Measurements from ENCODE around the gene VAT1L. TPM values are rescaled to one million over a fixed set of nuclear protein-coding genes. Genes with fewer than 3 reads are reported as not detected.

VAT1L gene
- total RNA-seq, 4 donors from 2014 or later: 1.7 to 6.3 (median 2.9) TPM

- peaks cover 0 to 9% (median 0%) of the 10 kb centered on the region in 4 donors for H3K27me3 ChIP-seq
- no peak for TF ChIP-seq POLR2A (IDR thresholded peaks at IDR 0.05; ENCODE audit: low read depth)
- TF ChIP-seq CTCF (IDR thresholded peaks at IDR 0.05): no peak
- no peak for TF ChIP-seq POLR2AphosphoS5 (IDR thresholded peaks at IDR 0.05)
- no peak for TF ChIP-seq EP300 (IDR thresholded peaks at IDR 0.05)
- no peaks in the 10 kb centered on the region for H3K36me3 ChIP-seq
- no peaks in the 10 kb centered on the region for H3K4me1 ChIP-seq
- intact Hi-C loops (cut with DNase I): no loop called here
- no peaks in the 10 kb centered on the region for H3K9me3 ChIP-seq
- whole genome bisulfite sequencing: 62% methylated on average over 3 of the region's 3 CpGs
- no peak for DNase-seq (ENCODE audit: extremely low spot score)
- no peak overlapping the region for H3K27ac ChIP-seq (replicated peaks in 1 of 4)
- H3K4me3 ChIP-seq: no peak overlapping the region
Observed at GRCh38 chr16:77910021-77910420, 121.7 kb downstream of the VAT1L start.

- H3K27ac ChIP-seq (replicated peaks in 1 of 4): no peak overlapping the region
- no peaks in the 10 kb centered on the region for H3K27me3 ChIP-seq
- H3K36me3 ChIP-seq: no peaks in the 10 kb centered on the region
- H3K4me1 ChIP-seq: no peaks in the 10 kb centered on the region
- no peak for DNase-seq (ENCODE audit: extremely low spot score)
- H3K4me3 ChIP-seq: no peak overlapping the region
- H3K9me3 ChIP-seq: no peaks in the 10 kb centered on the region
- intact Hi-C loops (cut with DNase I): no loop called here
- no peak for TF ChIP-seq EP300 (IDR thresholded peaks at IDR 0.05)
- TF ChIP-seq CTCF (IDR thresholded peaks at IDR 0.05): no peak
- TF ChIP-seq POLR2AphosphoS5 (IDR thresholded peaks at IDR 0.05): no peak
- no peak for TF ChIP-seq POLR2A (IDR thresholded peaks at IDR 0.05; ENCODE audit: low read depth)
- WGBS: 78% methylated on average over 4 of the region's 4 CpGs
Observed at GRCh38 chr16:77912617-77913016, 124.3 kb downstream of the VAT1L start.

- intact Hi-C loops (cut with DNase I): no loop called here
- Histone ChIP-seq H3K36me3 (no peaks in the 10 kb centered on the region), H3K4me3 (no peak overlapping the region), H3K4me1 (peaks cover 5 to 11% (median 8%) of the 10 kb centered on the region in 4 donors), H3K27me3 (no peaks in the 10 kb centered on the region), H3K9me3 (no peaks in the 10 kb centered on the region), H3K27ac (replicated peaks in 1 of 4) (no peak overlapping the region)
- TF ChIP-seq POLR2A (IDR thresholded peaks at IDR 0.05; ENCODE audit: low read depth) (no peak), POLR2AphosphoS5 (IDR thresholded peaks at IDR 0.05) (no peak)
- 61% methylated on average over 2 of the region's 2 CpGs for WGBS
- DNase-seq (ENCODE audit: extremely low spot score): no peak
Observed at GRCh38 chr16:77913738-77914253, 125.4 kb downstream of the VAT1L start.

- no peak for DNase-seq (ENCODE audit: extremely low spot score)
- Histone ChIP-seq H3K27ac (replicated peaks in 1 of 4) (no peak overlapping the region), H3K36me3 (no peaks in the 10 kb centered on the region), H3K4me3 (no peak overlapping the region), H3K4me1 (peaks cover 10 to 23% (median 19%) of the 10 kb centered on the region in 4 donors), H3K9me3 (no peaks in the 10 kb centered on the region), H3K27me3 (no peaks in the 10 kb centered on the region)
- TF ChIP-seq EP300 (IDR thresholded peaks at IDR 0.05) (no peak), CTCF (IDR thresholded peaks at IDR 0.05) (no peak), POLR2A (IDR thresholded peaks at IDR 0.05; ENCODE audit: low read depth) (no peak), POLR2AphosphoS5 (IDR thresholded peaks at IDR 0.05) (no peak)
- intact Hi-C loops (cut with DNase I): no loop called here
- 94% methylated on average over 9 of the region's 9 CpGs for WGBS
Observed at GRCh38 chr16:77916111-77916510, 127.7 kb downstream of the VAT1L start.

- no peak for DNase-seq (ENCODE audit: extremely low spot score)
- H3K27me3 ChIP-seq: no peaks in the 10 kb centered on the region
- WGBS: 79% methylated on average over 3 of the region's 3 CpGs
- H3K36me3 ChIP-seq: no peaks in the 10 kb centered on the region
- no peak overlapping the region for H3K27ac ChIP-seq (replicated peaks in 1 of 4)
- intact Hi-C loops (cut with DNase I): no loop called here
- H3K4me1 ChIP-seq: peaks cover 10 to 23% (median 19%) of the 10 kb centered on the region in 4 donors
- no peak overlapping the region for H3K4me3 ChIP-seq
- no peak for TF ChIP-seq POLR2AphosphoS5 (IDR thresholded peaks at IDR 0.05)
- no peak for TF ChIP-seq POLR2A (IDR thresholded peaks at IDR 0.05; ENCODE audit: low read depth)
- no peak for TF ChIP-seq EP300 (IDR thresholded peaks at IDR 0.05)
- no peak for TF ChIP-seq CTCF (IDR thresholded peaks at IDR 0.05)
- no peaks in the 10 kb centered on the region for H3K9me3 ChIP-seq
Observed at GRCh38 chr16:77917971-77918370, 129.6 kb downstream of the VAT1L start.
